ENCODE results near the gene KRTAP10-7. TPM values are rescaled to one million over a fixed set of nuclear protein-coding genes. Genes with fewer than 3 reads are reported as not detected.

KRTAP10-7 gene
- total RNA-seq, 1 experiment from 2014 or later: not detected

DNA sequence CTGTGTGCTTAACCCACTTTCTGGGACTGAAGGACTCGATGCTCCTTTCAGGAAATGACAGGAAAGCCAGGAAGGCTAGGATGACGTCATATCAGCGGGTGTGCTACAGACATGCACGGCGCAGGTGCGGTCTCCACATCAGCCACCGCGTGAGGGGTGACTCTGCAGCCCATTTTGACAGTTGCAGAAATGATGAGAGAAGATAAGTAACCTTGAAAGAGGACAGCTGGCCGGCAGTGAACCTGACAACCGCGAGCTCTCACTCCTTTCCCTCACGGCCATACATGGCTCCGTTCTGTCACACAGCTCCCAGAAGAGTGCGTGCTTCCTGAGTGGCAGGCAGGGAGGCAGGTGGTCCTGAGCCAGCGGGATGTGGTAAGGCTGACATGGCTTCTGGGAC lies 18.3 kb upstream of the KRTAP10-7 start:
- peaks cover 22 to 23% of the 10 kb centered on the region in 2 experiments for H3K4me1 Mint-ChIP-seq
- Histone ChIP-seq H3K4ac (ENCODE audit: low read depth, low read length) (no peak overlapping the region), H2AK5ac (ENCODE audit: insufficient read length, low read length) (no peak overlapping the region), H4K91ac (ENCODE audit: insufficient read length, low read depth, low read length) (no peak overlapping the region), H2BK5ac (ENCODE audit: insufficient read length, low read length) (no peak overlapping the region), H2BK20ac (ENCODE audit: low read depth, low read length, poor library complexity, severe bottlenecking) (no peak overlapping the region), H4K20me1 (ENCODE audit: control insufficient read depth, insufficient read depth, insufficient read length) (no peaks in the 10 kb centered on the region), H3K14ac (ENCODE audit: insufficient read depth, low read length) (no peak overlapping the region), H3K79me2 (ENCODE audit: insufficient read depth, low read length) (no peaks in the 10 kb centered on the region), H3K9ac (ENCODE audit: extremely low read depth, insufficient read length, low read length) (no peak overlapping the region), H3K9me3 (ENCODE audit: control insufficient read depth, low read depth, low read length) (no peaks in the 10 kb centered on the region), H3K18ac (ENCODE audit: insufficient read length, low read depth, low read length) (no peak overlapping the region), H3K4me2 (ENCODE audit: insufficient read depth, insufficient read length, low read length) (no peak overlapping the region), H3K56ac (ENCODE audit: insufficient read length, low read depth, low read length) (no peak overlapping the region), H3K27me3 (ENCODE audit: insufficient read depth, low read length) (no peaks in the 10 kb centered on the region), H2BK120ac (ENCODE audit: low read depth, low read length, poor library complexity, severe bottlenecking) (no peak overlapping the region), H3K4me1 (ENCODE audit: insufficient read depth, low read length) (no peaks in the 10 kb centered on the region), H2AFZ (ENCODE audit: low read length) (no peak overlapping the region), H4K5ac (ENCODE audit: insufficient read length, low read depth, low read length) (no peak overlapping the region), H2BK12ac (ENCODE audit: insufficient read length, low read depth, low read length) (no peak overlapping the region), H4K8ac (replicated peaks; ENCODE audit: insufficient read length, low read depth, low read length) (no peak overlapping the region), H3K27ac (ENCODE audit: insufficient read length, low read depth, low read length) (no peak overlapping the region), H3K79me1 (ENCODE audit: insufficient read depth, low read depth, low read length, poor library complexity, severe bottlenecking) (no peaks in the 10 kb centered on the region), H2BK15ac (ENCODE audit: low read depth, low read length) (no peak overlapping the region), H3K23ac (ENCODE audit: insufficient read length, low read depth, low read length) (no peak overlapping the region), H3T11ph (ENCODE audit: low read length) (no peak overlapping the region), H3K23me2 (ENCODE audit: insufficient read length, low read depth, low read length, poor library complexity, severe bottlenecking) (no peaks in the 10 kb centered on the region)
- peaks cover 0 to 24% (median 6%) of the 10 kb centered on the region in 3 experiments; a peak in 5 of 7 replicates for H3K36me3 Mint-ChIP-seq (ENCODE audit: insufficient read depth in 1 of 3, low read depth in 3 of 3)
- TF ChIP-seq, protein P1, sequence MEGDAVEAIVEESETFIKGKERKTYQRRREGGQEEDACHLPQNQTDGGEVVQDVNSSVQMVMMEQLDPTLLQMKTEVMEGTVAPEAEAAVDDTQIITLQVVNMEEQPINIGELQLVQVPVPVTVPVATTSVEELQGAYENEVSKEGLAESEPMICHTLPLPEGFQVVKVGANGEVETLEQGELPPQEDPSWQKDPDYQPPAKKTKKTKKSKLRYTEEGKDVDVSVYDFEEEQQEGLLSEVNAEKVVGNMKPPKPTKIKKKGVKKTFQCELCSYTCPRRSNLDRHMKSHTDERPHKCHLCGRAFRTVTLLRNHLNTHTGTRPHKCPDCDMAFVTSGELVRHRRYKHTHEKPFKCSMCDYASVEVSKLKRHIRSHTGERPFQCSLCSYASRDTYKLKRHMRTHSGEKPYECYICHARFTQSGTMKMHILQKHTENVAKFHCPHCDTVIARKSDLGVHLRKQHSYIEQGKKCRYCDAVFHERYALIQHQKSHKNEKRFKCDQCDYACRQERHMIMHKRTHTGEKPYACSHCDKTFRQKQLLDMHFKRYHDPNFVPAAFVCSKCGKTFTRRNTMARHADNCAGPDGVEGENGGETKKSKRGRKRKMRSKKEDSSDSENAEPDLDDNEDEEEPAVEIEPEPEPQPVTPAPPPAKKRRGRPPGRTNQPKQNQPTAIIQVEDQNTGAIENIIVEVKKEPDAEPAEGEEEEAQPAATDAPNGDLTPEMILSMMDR (conservative IDR thresholded peaks at IDR 0.05): no peak
- peaks cover 12 to 22% of the 10 kb centered on the region in 2 experiments for H3K9me3 Mint-ChIP-seq
- H3K4me3 Mint-ChIP-seq: no peak overlapping the region
- peaks cover 14% of the 10 kb centered on the region for H3K27me3 Mint-ChIP-seq (ENCODE audit: low read depth)
- H3K27ac Mint-ChIP-seq: no peak overlapping the region
- DNase-seq: peak; percentile 21
- no CpG with 5 or more reads among the region's 15 CpGs for WGBS (ENCODE audit: extremely low coverage, insufficient read length, low lambda C conversion rate)

Data from H9 (cell line).